H9 (cell line): Measurements from ENCODE around the gene SLC17A6. TPM values are rescaled to one million over a fixed set of nuclear protein-coding genes. Genes with fewer than 3 reads are reported as not detected.

ENCODE experiments used
- DNase-seq: peaks from one replicate; pipeline ENCODE4 v3.0.0-alpha.2; 2017
- H2AFZ ChIP-seq: one replicate; pipeline ENCODE4 v1.6.1; 2013; ENCODE audit warnings: mild to moderate bottlenecking, low read length, control low read depth, moderate library complexity
- H2AK5ac ChIP-seq: 2 replicates; pipeline ENCODE4 v1.6.1; 2013; ENCODE audit warnings: low read length, control low read depth, mixed read lengths; ENCODE audit not compliant: insufficient read length
- H2BK120ac ChIP-seq: one replicate; pipeline ENCODE4 v1.6.1; 2013; ENCODE audit warnings: low read depth, mild to moderate bottlenecking, low read length, control low read depth, inconsistent platforms; ENCODE audit not compliant: poor library complexity, severe bottlenecking
- H2BK12ac ChIP-seq: 2 replicates; pipeline ENCODE4 v1.6.1; 2013; ENCODE audit warnings: low read length, control low read depth, mixed read lengths, low read depth; ENCODE audit not compliant: insufficient read length
- H2BK15ac ChIP-seq: 2 replicates; pipeline ENCODE4 v1.6.1; 2013; ENCODE audit warnings: low read depth, low read length, control low read depth
- H2BK20ac ChIP-seq: one replicate; pipeline ENCODE4 v1.6.1; 2013; ENCODE audit warnings: low read depth, mild to moderate bottlenecking, low read length, control low read depth, inconsistent platforms; ENCODE audit not compliant: poor library complexity, severe bottlenecking
- H2BK5ac ChIP-seq: 2 replicates; pipeline ENCODE4 v1.6.1; 2013; ENCODE audit warnings: low read length, control low read depth, mixed read lengths; ENCODE audit not compliant: insufficient read length
- H3K14ac ChIP-seq: 2 replicates; pipeline ENCODE4 v1.6.1; 2013; ENCODE audit warnings: low read length, control low read depth; ENCODE audit not compliant: insufficient read depth
- H3K18ac ChIP-seq: 2 replicates; pipeline ENCODE4 v1.6.1; 2013; ENCODE audit warnings: low read depth, mild to moderate bottlenecking, mixed read lengths, low read length, control low read depth; ENCODE audit not compliant: insufficient read length
- H3K23ac ChIP-seq: 2 replicates; pipeline ENCODE4 v1.6.1; 2013; ENCODE audit warnings: low read length, control low read depth, mixed read lengths, low read depth; ENCODE audit not compliant: insufficient read length
- H3K23me2 ChIP-seq: 2 replicates; pipeline ENCODE4 v1.6.1; 2013; ENCODE audit warnings: low read depth, mild to moderate bottlenecking, mixed read lengths, low read length, control low read depth; ENCODE audit not compliant: insufficient read length, poor library complexity, severe bottlenecking
- H3K27ac ChIP-seq: 2 replicates; pipeline ENCODE4 v1.5.1; 2013; ENCODE audit warnings: low read length, control low read depth, mixed read lengths, low read depth; ENCODE audit not compliant: insufficient read length
- H3K27me3 ChIP-seq: 2 replicates; pipeline ENCODE4 v1.6.1; 2013; ENCODE audit warnings: low read length, control low read depth, inconsistent platforms; ENCODE audit not compliant: insufficient read depth
- H3K4ac ChIP-seq: 2 replicates; pipeline ENCODE4 v1.6.1; 2013; ENCODE audit warnings: low read depth, mild to moderate bottlenecking, control low read depth, inconsistent platforms, low read length, moderate library complexity
- H3K4me1 ChIP-seq: 2 replicates; pipeline ENCODE4 v1.6.1; 2013; ENCODE audit warnings: low read length, control low read depth, inconsistent platforms; ENCODE audit not compliant: insufficient read depth
- H3K4me2 ChIP-seq: 2 replicates; pipeline ENCODE4 v1.6.1; 2013; ENCODE audit warnings: low read length, control low read depth, mixed read lengths; ENCODE audit not compliant: insufficient read length, insufficient read depth
- H3K56ac ChIP-seq: 2 replicates; pipeline ENCODE4 v1.6.1; 2013; ENCODE audit warnings: low read depth, mild to moderate bottlenecking, mixed read lengths, low read length, control low read depth; ENCODE audit not compliant: insufficient read length
- H3K79me1 ChIP-seq: 2 replicates; pipeline ENCODE4 v1.6.1; 2013; ENCODE audit warnings: low read depth, mild to moderate bottlenecking, moderate library complexity, low read length, control low read depth, inconsistent platforms; ENCODE audit not compliant: insufficient read depth, poor library complexity, severe bottlenecking
- H3K79me2 ChIP-seq: 2 replicates; pipeline ENCODE4 v1.6.1; 2013; ENCODE audit warnings: low read length, control low read depth, inconsistent platforms; ENCODE audit not compliant: insufficient read depth
- H3K9ac ChIP-seq: 2 replicates; pipeline ENCODE4 v1.6.1; 2013; ENCODE audit warnings: low read length, control low read depth, mixed read lengths; ENCODE audit not compliant: insufficient read length; ENCODE audit errors: extremely low read depth
- H3K9me3 ChIP-seq: one replicate; pipeline ENCODE4 v1.6.1; 2013; ENCODE audit warnings: low read depth, low read length, inconsistent platforms; ENCODE audit not compliant: control insufficient read depth
- H3T11ph ChIP-seq: one replicate; pipeline ENCODE4 v1.6.1; 2013; ENCODE audit warnings: mild to moderate bottlenecking, low read length, control low read depth, inconsistent platforms
- H4K20me1 ChIP-seq: one replicate; pipeline ENCODE4 v1.6.1; 2013; ENCODE audit not compliant: control insufficient read depth, insufficient read length, insufficient read depth
- H4K5ac ChIP-seq: 2 replicates; pipeline ENCODE4 v1.6.1; 2013; ENCODE audit warnings: low read depth, mild to moderate bottlenecking, mixed read lengths, low read length, control low read depth; ENCODE audit not compliant: insufficient read length
- H4K8ac ChIP-seq: replicated peaks from 2 replicates; pipeline ENCODE4 v1.6.1; 2013; ENCODE audit warnings: low read length, control low read depth, mixed read lengths, low read depth; ENCODE audit not compliant: insufficient read length
- H4K91ac ChIP-seq: 2 replicates; pipeline ENCODE4 v1.6.1; 2013; ENCODE audit warnings: low read depth, mild to moderate bottlenecking, moderate library complexity, mixed read lengths, low read length, control low read depth; ENCODE audit not compliant: insufficient read length
- H3K27ac Mint-ChIP-seq, 3 experiments: 2 replicates in 2 of 3; 3 replicates in 1 of 3; pipeline ENCODE4 v1.8.0; 2020 to 2021; ENCODE audit warnings: mixed read lengths in 3 of 3, mild to moderate bottlenecking in 1 of 3, moderate library complexity in 1 of 3
- H3K27me3 Mint-ChIP-seq: 2 replicates; pipeline ENCODE4 v1.8.0; 2021; ENCODE audit warnings: low read depth, mild to moderate bottlenecking, moderate library complexity, mixed read lengths
- H3K36me3 Mint-ChIP-seq, 3 experiments: 2 replicates in 2 of 3; 3 replicates in 1 of 3; pipeline ENCODE4 v1.8.0; 2020 to 2021; ENCODE audit warnings: low read depth in 3 of 3, mixed read lengths in 3 of 3; ENCODE audit not compliant: insufficient read depth in 1 of 3
- H3K4me1 Mint-ChIP-seq, 2 experiments: 2 replicates each; pipeline ENCODE4 v1.8.0; 2020; ENCODE audit warnings: mixed read lengths in 2 of 2
- H3K4me3 Mint-ChIP-seq, 2 experiments: 2 replicates in 1 of 2; 3 replicates in 1 of 2; pipeline ENCODE4 v1.8.0; 2020 to 2021; ENCODE audit warnings: mild to moderate bottlenecking in 2 of 2, mixed read lengths in 2 of 2, moderate library complexity in 1 of 2
- H3K9me3 Mint-ChIP-seq, 2 experiments: 2 replicates in 1 of 2; 3 replicates in 1 of 2; pipeline ENCODE4 v1.8.0; 2020; ENCODE audit warnings: mild to moderate bottlenecking in 2 of 2, mixed read lengths in 2 of 2, moderate library complexity in 1 of 2
- WGBS: extraction: QIAGEN DNeasy Blood & Tissue Kit; methylation state at CpG from one replicate; pipeline ENCODE4 v1.1.7; 2013; ENCODE audit warnings: missing lambda C conversion rate, low lambda C conversion rate, mixed read lengths; ENCODE audit not compliant: insufficient read length; ENCODE audit errors: extremely low coverage; 5-methylcytosine and 5-hydroxymethylcytosine counted together
- total RNA-seq: library from RNA; stranded (reverse); gene quantifications from 2 replicates; pipeline ENCODE4 v1.2.1, GENCODE V29; 2021
- TF ChIP-seq, protein P1 (sequence below): fragments of 200-600 bp; sonication (generic); conservative IDR thresholded peaks from 3 replicates; pipeline ENCODE4 v1.8.0; 2021; ENCODE audit warnings: antibody characterized with exemption, mild to moderate bottlenecking

SLC17A6 gene
- total RNA-seq, 1 experiment from 2014 or later, result not detected

DNA sequence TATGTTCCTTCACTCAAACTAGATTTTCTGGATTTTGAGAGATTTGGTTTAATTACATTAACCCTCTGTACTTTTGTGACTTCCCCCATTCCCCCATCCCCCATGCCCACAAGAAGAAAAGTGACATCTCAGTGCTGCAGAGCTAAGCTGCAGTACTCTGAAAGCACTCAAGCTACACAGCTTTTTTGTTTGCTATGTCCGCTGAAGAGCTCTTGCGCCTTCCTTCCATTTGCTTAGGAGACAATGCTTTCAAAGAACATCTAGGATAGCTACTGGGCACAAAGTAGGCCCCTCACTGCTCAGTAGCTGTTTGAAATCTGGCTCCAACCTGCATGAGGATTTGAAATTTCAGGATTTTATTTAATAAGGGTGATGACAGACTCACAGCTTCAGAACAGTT, 69.7 kb downstream of the SLC17A6 start:
- H3K27me3 Mint-ChIP-seq, result no peaks in the 10 kb centered on the region
- no peak overlapping the region for H2BK5ac ChIP-seq
- no peak overlapping the region for H2BK15ac ChIP-seq
- H3K27me3 ChIP-seq, result no peaks in the 10 kb centered on the region
- H4K8ac ChIP-seq, result no peak overlapping the region
- no peak overlapping the region for H3K23ac ChIP-seq
- no peaks in the 10 kb centered on the region for H3K36me3 Mint-ChIP-seq
- H3K79me2 ChIP-seq, result no peaks in the 10 kb centered on the region
- H2BK20ac ChIP-seq, result no peak overlapping the region
- H4K5ac ChIP-seq, result no peak overlapping the region
- H2AFZ ChIP-seq, result peak overlapping the region; percentile 16
- H3K9ac ChIP-seq, result no peak overlapping the region
- H3K4me1 ChIP-seq, result no peaks in the 10 kb centered on the region
- no peak overlapping the region for H3K14ac ChIP-seq
- H3K27ac ChIP-seq, result no peak overlapping the region
- no peaks in the 10 kb centered on the region for H4K20me1 ChIP-seq
- H2BK120ac ChIP-seq, result no peak overlapping the region
- H4K91ac ChIP-seq, result no peak overlapping the region
- DNase-seq, result no peak
- no peak overlapping the region for H3K56ac ChIP-seq
- no peaks in the 10 kb centered on the region for H3K9me3 ChIP-seq
- H2BK12ac ChIP-seq, result no peak overlapping the region
- H3K4me1 Mint-ChIP-seq, result peaks cover 14 to 20% of the 10 kb centered on the region in 2 experiments
- no CpG with 5 or more reads among the region's 2 CpGs for WGBS
- H3T11ph ChIP-seq, result no peak overlapping the region
- H3K23me2 ChIP-seq, result no peaks in the 10 kb centered on the region
- no peak overlapping the region for H3K18ac ChIP-seq
- H3K4me3 Mint-ChIP-seq, result no peak overlapping the region
- H3K27ac Mint-ChIP-seq, result no peak overlapping the region; a peak in 1 of 7 replicates
- TF ChIP-seq, protein P1, sequence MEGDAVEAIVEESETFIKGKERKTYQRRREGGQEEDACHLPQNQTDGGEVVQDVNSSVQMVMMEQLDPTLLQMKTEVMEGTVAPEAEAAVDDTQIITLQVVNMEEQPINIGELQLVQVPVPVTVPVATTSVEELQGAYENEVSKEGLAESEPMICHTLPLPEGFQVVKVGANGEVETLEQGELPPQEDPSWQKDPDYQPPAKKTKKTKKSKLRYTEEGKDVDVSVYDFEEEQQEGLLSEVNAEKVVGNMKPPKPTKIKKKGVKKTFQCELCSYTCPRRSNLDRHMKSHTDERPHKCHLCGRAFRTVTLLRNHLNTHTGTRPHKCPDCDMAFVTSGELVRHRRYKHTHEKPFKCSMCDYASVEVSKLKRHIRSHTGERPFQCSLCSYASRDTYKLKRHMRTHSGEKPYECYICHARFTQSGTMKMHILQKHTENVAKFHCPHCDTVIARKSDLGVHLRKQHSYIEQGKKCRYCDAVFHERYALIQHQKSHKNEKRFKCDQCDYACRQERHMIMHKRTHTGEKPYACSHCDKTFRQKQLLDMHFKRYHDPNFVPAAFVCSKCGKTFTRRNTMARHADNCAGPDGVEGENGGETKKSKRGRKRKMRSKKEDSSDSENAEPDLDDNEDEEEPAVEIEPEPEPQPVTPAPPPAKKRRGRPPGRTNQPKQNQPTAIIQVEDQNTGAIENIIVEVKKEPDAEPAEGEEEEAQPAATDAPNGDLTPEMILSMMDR, result no peak
- H2AK5ac ChIP-seq, result no peak overlapping the region
- no peak overlapping the region for H3K4me2 ChIP-seq
- H3K4ac ChIP-seq, result no peak overlapping the region
- H3K9me3 Mint-ChIP-seq, result no peaks in the 10 kb centered on the region; a peak in 1 of 5 replicates
- no peaks in the 10 kb centered on the region for H3K79me1 ChIP-seq
